UCSD-AML1 (cell line): ENCODE data around the gene G6PD.

Source experiments
- DNase-seq: peaks from one replicate; lab custom pipeline; 2025; ENCODE audit not compliant: unreplicated experiment; lab: John Stamatoyannopoulos, UW

G6PD gene

DNA sequence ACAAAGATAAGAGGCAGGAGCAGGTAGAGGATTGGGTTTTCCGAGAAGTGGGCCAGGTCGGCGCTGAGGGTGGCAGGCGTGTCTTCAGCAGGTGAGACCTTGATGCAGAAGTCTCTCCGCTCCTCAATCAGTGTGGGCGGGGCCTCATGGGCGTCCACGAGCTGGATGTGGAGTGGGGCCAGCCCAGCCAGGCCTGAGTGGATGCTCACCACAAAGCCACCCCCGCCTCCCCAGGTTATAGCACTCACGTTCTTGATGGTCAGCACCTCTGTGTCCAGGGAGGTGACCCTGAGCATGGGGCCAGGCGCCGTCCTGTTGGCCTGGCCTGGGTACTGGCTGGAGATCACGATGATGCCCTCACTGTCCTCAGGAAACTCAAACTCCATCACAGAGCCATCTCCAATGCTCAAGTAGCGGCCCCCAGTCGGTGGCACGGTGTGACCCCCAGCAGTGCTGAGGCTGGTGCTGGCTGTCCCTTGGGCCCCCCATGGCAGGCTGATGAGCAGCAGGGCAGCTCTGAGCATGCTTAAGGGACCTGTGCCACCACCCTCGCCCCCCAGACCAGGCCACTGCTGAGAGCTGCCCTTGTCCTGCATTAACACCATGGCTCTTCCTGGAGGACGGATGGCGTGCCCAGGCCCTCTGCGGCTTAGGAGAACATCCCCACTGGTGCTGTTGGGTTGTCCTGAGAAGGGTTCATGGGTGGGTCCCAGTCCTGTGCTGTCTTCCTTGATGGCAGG, 58.1 kb downstream of the G6PD start:
- no peak for DNase-seq

DNA sequence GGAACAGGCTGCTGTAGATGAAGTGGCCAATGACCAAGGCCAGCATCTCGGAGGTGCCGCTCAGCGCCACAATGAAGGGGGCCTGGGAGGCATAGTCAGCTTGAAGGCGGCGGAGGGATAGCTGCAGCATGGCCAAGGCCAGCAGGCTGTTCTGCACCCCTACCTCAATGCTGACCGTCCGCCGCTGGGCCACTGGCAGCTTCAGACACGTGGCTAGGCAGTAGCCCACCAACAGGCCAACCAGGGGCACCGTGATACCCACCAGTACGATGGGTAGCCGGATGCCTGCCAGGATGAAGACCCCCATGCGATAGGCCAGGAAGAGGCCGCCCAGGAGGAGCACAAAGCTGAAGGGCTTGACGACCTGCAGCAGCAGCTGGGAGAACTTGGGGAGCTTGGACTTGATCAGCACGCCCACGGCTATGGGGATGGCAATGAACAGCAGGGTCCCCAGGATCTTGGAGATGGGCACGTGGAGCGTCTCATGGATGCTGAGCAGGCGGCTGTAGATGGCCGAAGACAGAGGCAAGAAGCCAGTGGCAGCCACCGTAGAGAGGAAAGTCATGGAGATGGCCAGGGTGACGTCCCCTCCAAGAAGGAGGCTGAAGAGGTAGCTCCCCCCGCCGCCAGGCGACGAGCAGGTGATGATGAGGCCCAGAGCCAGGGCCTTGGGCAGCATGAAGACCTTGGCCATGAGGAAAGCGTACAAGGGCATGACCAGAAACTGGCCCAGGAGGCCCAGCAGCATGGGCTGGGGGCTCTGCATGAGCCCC, 58.9 kb downstream of the G6PD start:
- no peak for DNase-seq

DNA sequence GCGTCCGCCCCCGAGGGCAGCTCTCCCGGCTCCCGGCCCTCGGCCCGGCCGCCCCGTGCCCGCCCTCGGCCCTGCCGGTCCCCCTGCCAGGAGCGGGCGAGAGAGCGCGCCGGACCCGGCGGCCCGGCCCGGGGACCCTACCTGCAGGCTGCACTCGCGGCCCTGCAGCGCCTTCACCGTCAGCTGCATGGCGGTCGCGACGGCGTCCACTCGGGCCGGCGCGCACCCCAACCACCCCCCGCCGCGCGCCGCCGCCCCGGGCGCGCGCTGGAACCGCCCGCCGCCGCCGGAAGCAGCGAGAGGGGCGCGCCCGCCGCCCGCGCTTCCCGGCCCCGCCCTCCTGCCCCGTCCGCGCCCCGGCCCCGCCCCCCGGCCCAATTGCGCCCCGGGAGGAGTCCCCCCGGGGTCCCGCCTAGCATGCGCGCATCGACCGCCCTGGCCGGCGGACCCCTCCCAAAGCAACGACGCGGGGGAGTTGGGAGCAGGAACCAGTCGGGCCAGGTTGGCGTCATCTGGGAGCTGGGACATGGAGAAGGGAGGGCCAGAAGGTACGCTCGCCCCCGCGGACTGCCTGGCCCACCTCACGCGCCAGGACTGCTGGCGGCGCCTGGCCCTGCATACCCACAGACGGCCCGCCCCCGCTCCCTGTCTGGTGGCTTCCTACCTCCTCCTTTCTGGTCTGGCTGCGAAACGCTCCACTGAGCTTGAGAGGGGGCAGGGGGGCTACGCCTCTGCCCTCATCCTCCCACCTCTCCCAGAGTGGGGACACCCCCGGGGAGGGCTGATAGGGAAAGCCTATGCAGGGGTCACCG, 60.0 kb downstream of the G6PD start, which contains the start of gene UBL4A:
TSS of gene UBL4A (minus strand) at position 220 of the 812 bp plus-strand sequence. CDS start at position 189, 31 bp downstream.
- DNase-seq: peak; percentile 67

DNA sequence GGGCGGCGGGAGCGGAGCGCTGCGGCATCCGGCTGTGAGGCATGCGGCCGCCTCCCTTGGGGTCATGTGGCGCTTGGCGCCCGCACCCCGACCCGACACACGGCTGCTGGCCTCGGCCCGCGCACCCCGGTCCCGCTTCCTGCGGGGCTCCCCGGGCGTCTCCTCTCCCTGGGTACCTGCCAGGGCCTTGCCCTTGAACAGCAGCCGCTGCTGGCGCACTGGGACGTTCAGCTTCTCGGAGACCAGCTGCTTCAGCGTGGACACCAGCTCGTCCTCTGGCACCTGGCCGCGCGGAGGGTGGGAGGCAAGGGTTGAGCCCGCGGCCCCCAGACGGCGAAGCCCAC, 60.6 kb downstream of the G6PD start:
- DNase-seq: no peak

DNA sequence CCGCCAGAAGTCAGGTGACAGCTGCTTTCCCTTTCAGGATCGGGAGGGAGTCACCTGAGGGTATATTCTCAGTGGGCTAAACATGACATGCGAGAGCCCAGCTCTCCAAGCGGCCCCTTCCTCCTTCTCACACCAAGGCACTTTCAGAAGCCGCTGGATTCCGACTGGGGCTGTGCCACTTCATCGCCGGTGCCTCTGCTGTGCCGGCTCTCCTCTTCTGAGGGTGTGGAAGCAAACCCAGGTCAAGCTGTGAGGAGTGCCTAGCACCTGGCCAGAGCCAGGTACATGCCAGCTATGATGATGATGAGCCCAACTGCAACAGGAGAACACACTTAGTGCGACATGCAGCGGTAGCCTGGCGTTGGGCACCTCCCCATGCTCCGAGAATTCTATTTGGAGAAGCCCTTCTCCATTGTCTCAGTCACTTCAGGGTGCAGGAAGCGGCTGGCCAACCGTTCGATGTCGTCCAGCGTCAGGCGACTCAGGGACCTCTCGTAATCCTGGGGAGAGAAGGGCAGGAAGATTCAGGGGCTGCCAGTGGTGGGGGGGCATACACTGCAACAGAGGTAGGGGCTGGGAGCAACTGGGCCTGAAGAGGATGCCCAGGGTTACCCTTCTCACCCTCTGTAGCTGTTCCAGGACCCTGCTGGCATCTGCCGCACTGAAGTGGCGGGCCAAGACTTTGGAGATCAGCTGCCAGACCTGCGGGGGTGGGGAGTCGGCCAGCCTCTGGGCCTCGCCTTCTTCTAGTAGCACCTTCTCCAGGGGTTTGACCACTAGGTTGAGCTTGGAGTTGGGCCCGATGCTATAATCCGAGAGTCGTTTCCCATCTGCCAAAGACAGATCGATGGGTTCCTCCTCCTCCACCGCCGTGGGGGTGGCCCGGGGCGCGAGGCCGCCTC, 61.2 kb downstream of the G6PD start:
- no peak for DNase-seq

DNA sequence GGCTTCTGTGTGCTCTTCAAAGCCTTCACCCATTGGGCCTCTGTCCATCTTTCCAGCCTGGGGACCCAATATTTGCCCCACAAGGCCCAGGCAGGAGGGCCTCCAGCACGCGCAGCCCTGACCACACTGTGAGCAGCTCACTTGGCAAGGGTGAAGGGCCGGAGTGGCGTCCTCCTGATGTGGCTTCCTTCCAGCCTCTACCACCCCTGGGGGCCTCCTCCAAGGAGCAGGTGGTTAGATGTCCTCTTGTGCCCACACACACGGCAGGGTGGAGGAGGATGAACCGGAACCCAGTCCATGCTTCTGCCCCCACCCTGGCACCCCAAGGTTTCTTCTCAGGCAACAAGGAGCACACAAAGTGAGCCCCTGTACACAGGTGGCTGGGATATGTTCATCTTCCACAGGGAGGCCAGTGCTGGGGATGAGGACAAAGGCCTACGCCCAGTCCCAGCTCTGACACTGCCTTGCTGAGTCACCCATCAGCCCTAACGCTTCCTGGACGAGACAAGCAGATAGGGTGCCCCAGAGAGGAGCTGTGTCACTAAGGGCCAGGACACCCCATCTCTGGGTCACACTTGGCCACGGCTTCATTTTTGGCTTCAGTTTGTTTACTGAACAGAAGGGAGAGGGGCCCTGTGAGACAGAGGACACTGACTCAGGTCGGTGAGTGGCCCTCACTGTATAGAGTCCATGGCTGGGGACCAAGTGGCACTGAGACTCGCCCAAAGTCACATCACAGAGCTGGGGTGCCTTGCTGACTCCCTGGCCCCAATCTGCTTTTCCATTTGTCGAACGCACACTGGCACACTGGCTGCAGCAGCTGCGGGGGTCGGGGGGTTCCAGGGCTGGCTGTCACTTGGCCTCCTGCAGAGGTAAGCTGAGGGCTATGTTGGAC, 62.1 kb downstream of the G6PD start:
- DNase-seq: peak; percentile 21

DNA sequence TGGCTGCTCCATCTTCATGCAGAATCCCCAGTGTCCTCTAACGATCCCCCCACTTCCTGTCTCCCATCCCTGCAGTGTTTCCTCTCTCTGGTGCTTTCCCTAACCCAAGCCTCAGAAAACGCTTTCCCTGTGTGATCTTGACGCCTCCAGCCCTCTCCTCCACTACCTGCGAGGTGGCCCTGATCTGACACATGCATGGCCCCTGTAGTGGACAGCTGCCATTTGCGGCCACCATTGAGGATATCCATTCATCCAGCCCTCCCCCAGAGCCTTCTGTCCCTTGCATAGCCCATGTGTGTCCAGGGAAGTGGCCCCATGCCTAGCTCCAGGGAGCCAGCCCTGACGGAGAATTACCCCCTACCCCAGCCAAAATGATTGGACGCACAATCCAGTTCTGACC, 63.3 kb downstream of the G6PD start:
- DNase-seq: no peak

DNA sequence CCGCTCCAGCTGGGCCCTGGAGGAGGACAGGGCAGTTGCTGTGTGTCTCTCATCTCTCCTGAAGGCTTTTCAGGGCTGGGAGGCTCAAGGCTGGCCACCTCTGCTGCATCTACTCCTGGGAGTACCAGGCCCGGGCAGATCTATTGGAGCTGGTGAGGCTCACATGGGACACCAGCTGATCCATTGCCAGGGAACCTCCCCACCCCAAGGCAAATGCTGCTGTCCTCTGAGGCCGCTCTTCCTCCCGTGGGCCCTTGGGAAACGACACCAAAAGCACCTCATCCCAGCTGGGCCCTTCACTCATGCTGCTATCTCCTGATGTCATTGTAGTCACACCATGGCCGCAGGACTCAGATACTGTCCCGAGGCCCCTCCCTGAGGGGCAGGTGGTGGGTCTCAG, 63.9 kb downstream of the G6PD start:
- no peak for DNase-seq

DNA sequence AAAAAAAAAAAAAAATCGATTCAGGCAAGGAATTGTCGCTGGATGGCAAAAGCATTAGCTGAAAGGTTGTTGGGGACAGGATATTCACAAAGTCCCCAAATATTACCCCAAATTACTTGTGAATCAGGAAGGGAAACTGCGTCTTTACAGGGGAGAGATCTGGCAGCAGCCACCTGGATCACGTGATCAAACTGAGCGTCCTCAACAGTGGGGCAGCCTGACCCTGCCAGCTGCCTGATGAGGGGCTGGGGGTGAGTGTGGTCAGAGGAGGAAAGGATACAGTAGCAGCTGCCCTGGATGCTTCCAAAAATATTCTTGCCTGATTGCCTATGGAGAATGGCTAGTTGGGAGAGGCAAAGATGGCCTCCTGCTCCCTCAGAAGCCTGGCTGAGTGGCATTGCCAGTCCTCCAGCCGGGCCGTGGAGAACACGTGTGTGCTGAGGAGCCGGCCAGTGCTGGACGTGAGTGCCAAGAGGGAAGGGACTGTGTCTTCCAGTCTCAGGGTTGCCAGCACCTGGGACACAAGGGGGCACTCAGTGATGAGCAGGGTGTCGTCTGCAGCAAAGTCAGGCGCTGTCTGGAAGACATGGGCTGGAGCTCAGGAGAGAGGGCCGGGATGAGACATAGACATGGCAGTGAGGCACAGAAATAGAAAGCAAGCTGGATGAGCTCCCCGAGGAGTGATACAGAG, 64.6 kb downstream of the G6PD start:
- DNase-seq: no peak
